ENCODE data around the gene PDCD4. TPM values are rescaled to one million over a fixed set of nuclear protein-coding genes. Genes with fewer than 3 reads are reported as not detected.

Gene PDCD4
- total and polyA plus RNA-seq, 2 of the 8 experiments (the other 6 are each of a cell fraction or from before 2014, with no cell fraction given) = 3.3 to 26.8 TPM

GRCh38 chr10:110914431-110914830, 42.7 kb downstream of the PDCD4 start:
- H3K27ac ChIP-seq (ENCODE audit: low read depth, low read length) = no peak overlapping the region
- 94% methylated on average over 2 of the region's 2 CpGs; no CpG with 5 or more reads in 1 of the 2 experiments for WGBS, 2 experiments (ENCODE audit: extremely low coverage in 1 of 2, insufficient coverage in 1 of 2, insufficient read length in 1 of 2, insufficient replicate concordance in 2 of 2, low coverage in 1 of 2, low lambda C conversion rate in 2 of 2, missing lambda C conversion rate in 1 of 2)
- no peak overlapping the region for H4K8ac ChIP-seq (ENCODE audit: extremely low read depth, insufficient read depth, low read length)
- H2AK5ac ChIP-seq (ENCODE audit: low read depth, low read length) = no peak overlapping the region
- H3K56ac ChIP-seq (replicated peaks; ENCODE audit: insufficient read length, low read depth, low read length) = no peak overlapping the region
- H3K36me3 ChIP-seq (ENCODE audit: control insufficient read depth in 2 of 4, insufficient read depth in 4 of 4, low read length in 3 of 4) = no peaks in the 10 kb centered on the region
- DNase-seq (ENCODE audit: low read depth in 1 of 2, low spot score in 2 of 2) (no peak), FAIRE-seq (no peak)
- peaks cover 0 to 7% (median 4%) of the 10 kb centered on the region in 4 experiments; a peak in 5 of 7 replicates for H3K4me1 ChIP-seq (replicated peaks in 1 of 4; ENCODE audit: control insufficient read depth in 3 of 4, insufficient read depth in 4 of 4, low read length in 3 of 4)
- H3K4me3 ChIP-seq (ENCODE audit: extremely low read depth in 1 of 4, insufficient read depth in 2 of 4, low read depth in 3 of 4, low read length in 4 of 4) = no peak overlapping the region
- no peak overlapping the region for H3K18ac ChIP-seq (ENCODE audit: extremely low read depth, low read length)
- no peak overlapping the region for H2BK5ac ChIP-seq (ENCODE audit: low read depth, low read length)
- no peak overlapping the region for H2BK15ac ChIP-seq (ENCODE audit: low read length)
- H4K5ac ChIP-seq (ENCODE audit: insufficient read length, low read depth, low read length) = no peak overlapping the region
- no peaks in the 10 kb centered on the region; the same call in 1 of the 2 replicates for H3K23me2 ChIP-seq (ENCODE audit: low read depth, low read length)
- H2BK120ac ChIP-seq (replicated peaks; ENCODE audit: low read depth, low read length) = no peak overlapping the region
- POLR2A ChIA-PET (ENCODE audit: partially characterized antibody) = no interaction called here
- H3K9me3 ChIP-seq (ENCODE audit: insufficient read depth in 2 of 2, low read depth in 1 of 2, low read length in 1 of 2) = no peaks in the 10 kb centered on the region
- H2AFZ ChIP-seq (ENCODE audit: low read length) = no peak overlapping the region
- no peaks in the 10 kb centered on the region for H3K27me3 ChIP-seq (replicated peaks in 1 of 4; ENCODE audit: control insufficient read depth in 3 of 4, extremely low read depth in 1 of 4, insufficient read depth in 3 of 4, low read length in 3 of 4)
- no peak overlapping the region for H3K23ac ChIP-seq (ENCODE audit: insufficient read length)
- no peak overlapping the region for H3K4ac ChIP-seq (replicated peaks; ENCODE audit: insufficient read length, low read depth, low read length)
- no peaks in the 10 kb centered on the region for H3K79me1 ChIP-seq (ENCODE audit: low read depth, low read length)
- H4K20me1 ChIP-seq (replicated peaks in 1 of 2; ENCODE audit: control insufficient read depth in 1 of 2, insufficient read depth in 2 of 2, low read length in 2 of 2) = peaks cover 0 to 2% of the 10 kb centered on the region in 2 experiments
- H2BK12ac ChIP-seq (ENCODE audit: low read depth, low read length) = no peak overlapping the region
- no peak overlapping the region for H3K4me2 ChIP-seq (ENCODE audit: insufficient read depth in 1 of 2, low read depth in 2 of 2, low read length in 2 of 2)
- H2BK20ac ChIP-seq (ENCODE audit: low read length) = no peak overlapping the region
- H3K9ac ChIP-seq (replicated peaks in 1 of 4; ENCODE audit: extremely low read depth in 1 of 4, low read depth in 3 of 4, low read length in 3 of 4) = no peak overlapping the region
- no peak overlapping the region for H4K91ac ChIP-seq (replicated peaks; ENCODE audit: insufficient read length, low read length)
- no peak overlapping the region for H3K14ac ChIP-seq (ENCODE audit: insufficient read length)
- CTCF ChIA-PET (ENCODE audit: partially characterized antibody) = interaction anchor here (1.6 kb wide), 1 partner anchor 21 kb away, joined by 4 read pairs; no protein-coding TSS in a partner anchor
- H3K79me2 ChIP-seq (ENCODE audit: control insufficient read depth in 1 of 2, insufficient read depth in 2 of 2, low read length in 2 of 2) = peaks cover 0 to 9% of the 10 kb centered on the region in 2 experiments; a peak in 2 of 4 replicates
- TF ChIP-seq CBX5 (IDR thresholded peaks at IDR 0.05; ENCODE audit: low read depth, low read length) (no peak), RFX5 (IDR thresholded peaks at IDR 0.05; ENCODE audit: borderline replicate concordance, low read depth, low read length) (no peak), HDAC6 (IDR thresholded peaks at IDR 0.05; ENCODE audit: low read depth, low read length) (no peak), POU5F1 (IDR thresholded peaks at IDR 0.05; ENCODE audit: low read depth, low read length) (no peak), MAX (IDR thresholded peaks at IDR 0.05) (no peak), KDM1A (IDR thresholded peaks at IDR 0.05; ENCODE audit: borderline replicate concordance, low read length) (no peak), SIRT6 (IDR thresholded peaks at IDR 0.05; ENCODE audit: low read length) (no peak), POLR2AphosphoS5 (IDR thresholded peaks at IDR 0.05; ENCODE audit: low read depth, low read length) (no peak), SRF (IDR thresholded peaks at IDR 0.05; ENCODE audit: low read depth, low read length) (no peak), USF2 (IDR thresholded peaks at IDR 0.05; ENCODE audit: low read length) (no peak), BCL11A (IDR thresholded peaks at IDR 0.05; ENCODE audit: low read depth in 2 of 2, low read length in 2 of 2) (no peak), RNF2 (IDR thresholded peaks at IDR 0.05; ENCODE audit: borderline replicate concordance, low read depth, low read length, missing control alignments, poor library complexity, severe bottlenecking) (no peak), HDAC2 (IDR thresholded peaks at IDR 0.05; ENCODE audit: borderline replicate concordance in 1 of 2, low read depth in 2 of 2, low read length in 2 of 2) (no peak)
